ENCODE data around the gene ITGB4. TPM values are rescaled to one million over a fixed set of nuclear protein-coding genes. Genes with fewer than 3 reads are reported as not detected.

ITGB4 gene
- total RNA-seq, 1 donor from 2014 or later = 6.6 TPM

DNA sequence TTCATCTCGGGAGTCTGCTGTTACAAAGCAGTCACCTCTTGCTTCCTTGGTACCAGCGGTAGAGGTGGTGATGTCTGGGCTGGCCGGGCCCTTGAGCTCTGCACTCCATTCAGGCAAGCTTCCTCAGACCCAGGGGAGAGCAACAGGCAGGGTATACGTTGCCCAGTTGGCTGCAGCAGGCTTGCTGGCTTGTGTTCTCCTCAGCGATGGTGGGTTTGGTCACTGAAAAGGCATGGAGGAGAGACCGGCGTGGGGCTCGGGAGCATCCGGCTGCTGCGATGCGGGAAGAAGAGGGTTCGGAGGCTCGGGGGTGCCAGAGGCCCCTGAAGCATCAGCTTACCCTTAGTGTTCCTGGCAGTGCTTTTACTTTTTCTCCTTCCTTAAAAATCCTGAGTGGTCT lies 28.3 kb upstream of the ITGB4 start:
- peaks cover 43% of the 10 kb centered on the region for H3K36me3 Mint-ChIP-seq (ENCODE audit: low read depth, unreplicated experiment)

DNA sequence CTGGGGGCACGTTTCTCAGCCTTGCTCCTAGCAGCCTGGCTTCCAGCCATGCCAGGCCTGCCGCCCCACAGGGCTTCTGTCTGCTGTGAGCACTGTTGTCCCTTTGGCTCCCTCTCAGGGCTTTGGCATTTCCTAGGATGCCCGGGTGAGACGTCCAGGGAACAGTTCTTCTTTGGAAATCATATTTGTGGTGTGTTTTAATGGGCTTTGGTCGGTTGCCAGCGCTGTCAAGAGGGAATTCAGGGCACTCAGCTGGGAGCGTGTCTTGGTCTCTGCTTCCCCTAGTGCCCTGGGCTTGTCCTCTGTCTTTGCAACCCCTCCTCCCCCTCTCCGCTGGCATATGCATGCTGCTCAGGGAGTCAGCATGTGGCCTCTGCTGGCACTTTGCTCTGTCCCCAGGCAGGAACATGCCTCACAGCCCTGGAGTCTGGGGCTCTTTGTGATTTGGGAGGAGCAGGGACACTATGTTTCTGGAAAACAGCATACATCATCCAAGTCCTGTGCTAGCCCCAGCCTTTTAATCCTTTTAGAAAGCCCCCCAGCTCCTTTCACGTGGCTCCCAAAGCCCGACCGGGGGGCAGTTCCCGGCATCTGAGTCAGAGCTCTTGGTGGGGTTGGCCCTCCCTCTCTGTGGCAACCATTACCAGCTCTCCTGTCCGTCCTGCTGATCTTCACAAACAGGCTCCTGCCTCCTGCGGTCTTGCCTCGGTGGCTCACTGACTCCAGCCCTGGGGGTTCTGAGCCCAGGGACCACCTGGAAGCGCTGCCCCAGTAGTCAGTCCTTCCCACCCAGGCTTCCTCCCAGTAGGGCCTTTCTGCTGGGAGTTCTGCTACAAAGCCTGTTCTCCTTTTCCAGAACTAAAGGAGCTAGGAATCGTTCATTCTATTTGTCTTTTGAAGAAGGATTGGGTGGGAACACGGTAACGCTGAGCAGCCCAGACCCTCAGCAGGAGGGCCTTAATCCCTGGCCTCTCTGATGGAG lies 27.5 kb upstream of the ITGB4 start:
- peak overlapping the region; percentile 92 for H3K27ac ChIP-seq (ENCODE audit: low read depth, low read length)
- H4K20me1 ChIP-seq (ENCODE audit: insufficient read depth, low read length) = peaks cover 12% of the 10 kb centered on the region
- peak overlapping the region; percentile 62 for H3K27ac Mint-ChIP-seq (ENCODE audit: unreplicated experiment)
- peak; percentile 75 for FAIRE-seq
- no peaks in the 10 kb centered on the region for H3K9me3 Mint-ChIP-seq (ENCODE audit: unreplicated experiment)
- no peak overlapping the region for H2AFZ ChIP-seq (ENCODE audit: low read depth, low read length)
- no peaks in the 10 kb centered on the region for H3K9me3 ChIP-seq (ENCODE audit: insufficient read depth, low read depth, low read length)
- peaks cover 12% of the 10 kb centered on the region for H3K36me3 ChIP-seq (ENCODE audit: insufficient read depth, low read length)
- H3K4me3 ChIP-seq (ENCODE audit: insufficient read depth, low read depth, low read length) = no peak overlapping the region
- peaks cover 67% of the 10 kb centered on the region for H3K4me1 Mint-ChIP-seq (ENCODE audit: low read depth, unreplicated experiment)
- no peaks in the 10 kb centered on the region for H3K27me3 ChIP-seq (ENCODE audit: insufficient read depth, low read length)
- peak; percentile 88 for DNase-seq (ENCODE audit: low read depth)
- peak overlapping the region; percentile 71 for H3K9ac ChIP-seq (ENCODE audit: low read length)
- TF ChIP-seq, protein P1, sequence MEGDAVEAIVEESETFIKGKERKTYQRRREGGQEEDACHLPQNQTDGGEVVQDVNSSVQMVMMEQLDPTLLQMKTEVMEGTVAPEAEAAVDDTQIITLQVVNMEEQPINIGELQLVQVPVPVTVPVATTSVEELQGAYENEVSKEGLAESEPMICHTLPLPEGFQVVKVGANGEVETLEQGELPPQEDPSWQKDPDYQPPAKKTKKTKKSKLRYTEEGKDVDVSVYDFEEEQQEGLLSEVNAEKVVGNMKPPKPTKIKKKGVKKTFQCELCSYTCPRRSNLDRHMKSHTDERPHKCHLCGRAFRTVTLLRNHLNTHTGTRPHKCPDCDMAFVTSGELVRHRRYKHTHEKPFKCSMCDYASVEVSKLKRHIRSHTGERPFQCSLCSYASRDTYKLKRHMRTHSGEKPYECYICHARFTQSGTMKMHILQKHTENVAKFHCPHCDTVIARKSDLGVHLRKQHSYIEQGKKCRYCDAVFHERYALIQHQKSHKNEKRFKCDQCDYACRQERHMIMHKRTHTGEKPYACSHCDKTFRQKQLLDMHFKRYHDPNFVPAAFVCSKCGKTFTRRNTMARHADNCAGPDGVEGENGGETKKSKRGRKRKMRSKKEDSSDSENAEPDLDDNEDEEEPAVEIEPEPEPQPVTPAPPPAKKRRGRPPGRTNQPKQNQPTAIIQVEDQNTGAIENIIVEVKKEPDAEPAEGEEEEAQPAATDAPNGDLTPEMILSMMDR (IDR thresholded peaks at IDR 0.05; ENCODE audit: insufficient read depth, low read depth, low read length) = peak; percentile 11
- no peak for TF ChIP-seq EZH2 (IDR thresholded peaks at IDR 0.05; ENCODE audit: insufficient read depth, low read length)
- H3K27me3 Mint-ChIP-seq (ENCODE audit: low read depth, unreplicated experiment) = no peaks in the 10 kb centered on the region
- H3K4me3 Mint-ChIP-seq (ENCODE audit: unreplicated experiment) = no peak overlapping the region
- H3K4me2 ChIP-seq (ENCODE audit: low read length) = peak overlapping the region; percentile 78
- H3K36me3 Mint-ChIP-seq (ENCODE audit: low read depth, unreplicated experiment) = peaks cover 40% of the 10 kb centered on the region
- H3K4me1 ChIP-seq (ENCODE audit: insufficient read depth, low read length) = peaks cover 75% of the 10 kb centered on the region
- H3K79me2 ChIP-seq (ENCODE audit: insufficient read depth, low read length) = peaks cover 67% of the 10 kb centered on the region

More for the DNA sequence above, 28.3 kb upstream of the ITGB4 start:
- Histone ChIP-seq H3K27me3 (ENCODE audit: insufficient read depth, low read length) (no peaks in the 10 kb centered on the region), H3K9ac (ENCODE audit: low read length) (peak overlapping the region; percentile 71), H4K20me1 (ENCODE audit: insufficient read depth, low read length) (peaks cover 12% of the 10 kb centered on the region), H3K79me2 (ENCODE audit: insufficient read depth, low read length) (peaks cover 70% of the 10 kb centered on the region), H2AFZ (ENCODE audit: low read depth, low read length) (no peak overlapping the region), H3K27ac (ENCODE audit: low read depth, low read length) (peak overlapping the region; percentile 92), H3K9me3 (ENCODE audit: insufficient read depth, low read depth, low read length) (no peaks in the 10 kb centered on the region), H3K4me1 (ENCODE audit: insufficient read depth, low read length) (peaks cover 79% of the 10 kb centered on the region), H3K4me3 (ENCODE audit: insufficient read depth, low read depth, low read length) (no peak overlapping the region), H3K36me3 (ENCODE audit: insufficient read depth, low read length) (peaks cover 12% of the 10 kb centered on the region), H3K4me2 (ENCODE audit: low read length) (peak overlapping the region; percentile 78)
- Mint-ChIP-seq H3K9me3 (ENCODE audit: unreplicated experiment) (no peaks in the 10 kb centered on the region), H3K27ac (ENCODE audit: unreplicated experiment) (peak overlapping the region; percentile 62), H3K4me3 (ENCODE audit: unreplicated experiment) (no peak overlapping the region), H3K27me3 (ENCODE audit: low read depth, unreplicated experiment) (no peaks in the 10 kb centered on the region), H3K4me1 (ENCODE audit: low read depth, unreplicated experiment) (peaks cover 68% of the 10 kb centered on the region)
- FAIRE-seq (no peak), DNase-seq (ENCODE audit: low read depth) (no peak)
- TF ChIP-seq EZH2 (IDR thresholded peaks at IDR 0.05; ENCODE audit: insufficient read depth, low read length) = no peak
- TF ChIP-seq, protein P1 (IDR thresholded peaks at IDR 0.05; ENCODE audit: insufficient read depth, low read depth, low read length) = no peak
